Neural progenitor cell (in vitro differentiated cells): ENCODE data around the gene ITGBL1.

Experiments
- EZH2 ChIP-seq: fragments of 200-600 bp; sonication (generic); IDR thresholded peaks from 2 replicates; pipeline ENCODE4 v1.6.1; 2017; ENCODE audit warnings: antibody characterized with exemption, mild to moderate bottlenecking, moderate library complexity
- TF ChIP-seq, protein P1 (sequence below): fragments of 200-600 bp; sonication (generic); IDR thresholded peaks from 2 replicates; pipeline ENCODE4 v1.5.1; 2017; ENCODE audit warnings: antibody characterized with exemption, mild to moderate bottlenecking

DNA sequence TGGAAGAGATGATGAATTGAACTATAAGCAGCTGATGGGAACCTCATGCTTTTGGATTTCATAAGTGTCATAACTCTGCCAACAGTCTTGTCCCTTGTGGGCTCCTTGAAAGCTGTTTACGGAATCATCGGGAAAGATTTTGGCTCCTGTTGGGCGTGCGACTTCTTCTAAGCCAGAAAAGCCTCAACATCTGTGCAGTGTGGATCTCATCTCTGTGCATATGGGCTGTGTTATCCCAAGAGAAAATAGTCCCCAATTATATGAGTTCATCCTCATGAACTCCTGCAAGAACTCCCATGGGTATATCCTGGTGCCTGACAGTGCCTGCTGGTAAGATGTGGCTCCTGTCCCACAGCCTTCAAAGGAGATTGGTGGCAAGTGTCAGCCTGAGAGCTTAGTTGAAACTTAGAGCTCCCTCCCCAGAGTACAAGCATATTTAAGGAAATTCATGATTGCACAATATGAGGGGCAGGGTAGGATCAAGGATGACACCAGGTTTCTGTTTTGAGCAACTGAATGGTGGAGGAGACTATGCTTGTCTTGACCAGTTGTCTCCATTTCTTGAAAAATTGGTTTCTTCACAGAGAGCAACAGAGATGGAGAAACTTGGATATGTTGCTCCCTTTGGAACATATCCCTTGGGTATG is 243.5 kb downstream of the ITGBL1 start:
- TF ChIP-seq, protein P1, sequence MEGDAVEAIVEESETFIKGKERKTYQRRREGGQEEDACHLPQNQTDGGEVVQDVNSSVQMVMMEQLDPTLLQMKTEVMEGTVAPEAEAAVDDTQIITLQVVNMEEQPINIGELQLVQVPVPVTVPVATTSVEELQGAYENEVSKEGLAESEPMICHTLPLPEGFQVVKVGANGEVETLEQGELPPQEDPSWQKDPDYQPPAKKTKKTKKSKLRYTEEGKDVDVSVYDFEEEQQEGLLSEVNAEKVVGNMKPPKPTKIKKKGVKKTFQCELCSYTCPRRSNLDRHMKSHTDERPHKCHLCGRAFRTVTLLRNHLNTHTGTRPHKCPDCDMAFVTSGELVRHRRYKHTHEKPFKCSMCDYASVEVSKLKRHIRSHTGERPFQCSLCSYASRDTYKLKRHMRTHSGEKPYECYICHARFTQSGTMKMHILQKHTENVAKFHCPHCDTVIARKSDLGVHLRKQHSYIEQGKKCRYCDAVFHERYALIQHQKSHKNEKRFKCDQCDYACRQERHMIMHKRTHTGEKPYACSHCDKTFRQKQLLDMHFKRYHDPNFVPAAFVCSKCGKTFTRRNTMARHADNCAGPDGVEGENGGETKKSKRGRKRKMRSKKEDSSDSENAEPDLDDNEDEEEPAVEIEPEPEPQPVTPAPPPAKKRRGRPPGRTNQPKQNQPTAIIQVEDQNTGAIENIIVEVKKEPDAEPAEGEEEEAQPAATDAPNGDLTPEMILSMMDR = no peak
- TF ChIP-seq EZH2 = no peak
